GM19452 (cell line): ENCODE data around the gene KLHL41.
"Not testable (repeated sequence)": the region's sequence is repeated elsewhere in the genome, so short reads cannot be mapped to it uniquely, and the experiment has no call there.

Source experiments
- ATAC-seq: cut with Tn5 transposase; IDR thresholded peaks from one replicate; pipeline ENCODE4 v1.9.1; 2021; ENCODE audit not compliant: unreplicated experiment

KLHL41 gene

DNA sequence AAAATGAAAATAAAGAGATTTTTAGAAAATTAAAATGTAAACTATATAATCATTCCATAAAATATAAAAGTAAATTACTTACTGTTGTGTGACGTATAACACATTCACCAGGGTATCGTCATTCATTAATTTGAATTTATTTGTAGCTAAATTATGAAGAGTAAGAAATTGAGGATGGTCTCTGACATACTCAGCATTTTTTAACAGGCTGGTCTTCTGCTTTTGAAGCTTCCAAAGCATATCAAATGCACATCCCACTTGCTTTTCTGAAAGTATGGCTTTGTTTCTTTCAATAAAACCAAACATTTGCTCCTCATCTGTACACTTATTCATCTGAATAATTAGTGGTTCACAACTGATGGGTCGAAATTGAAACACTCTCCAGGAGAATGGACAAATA lies 62.1 kb downstream of the KLHL41 start:
- no peak for ATAC-seq

GRCh38 chr2:169572189-169572588 lies 62.7 kb downstream of the KLHL41 start:
- ATAC-seq: no peak

- no peak for ATAC-seq
These were observed 63.3 kb downstream of the KLHL41 start for GRCh38 chr2:169572821-169573159.

GRCh38 chr2:169573160-169573973 lies 63.9 kb downstream of the KLHL41 start, which contains the start of gene FASTKD1:
Gene FASTKD1 (minus strand): TSS chr2:169573865. CDS start chr2:169572029, 1,836 bp downstream.
- ATAC-seq: peak; percentile 97

- ATAC-seq: no peak
These were observed 64.4 kb downstream of the KLHL41 start for GRCh38 chr2:169573974-169574299.

GRCh38 chr2:169574539-169574938 lies 65.0 kb downstream of the KLHL41 start:
- ATAC-seq: not testable (repeated sequence)

DNA sequence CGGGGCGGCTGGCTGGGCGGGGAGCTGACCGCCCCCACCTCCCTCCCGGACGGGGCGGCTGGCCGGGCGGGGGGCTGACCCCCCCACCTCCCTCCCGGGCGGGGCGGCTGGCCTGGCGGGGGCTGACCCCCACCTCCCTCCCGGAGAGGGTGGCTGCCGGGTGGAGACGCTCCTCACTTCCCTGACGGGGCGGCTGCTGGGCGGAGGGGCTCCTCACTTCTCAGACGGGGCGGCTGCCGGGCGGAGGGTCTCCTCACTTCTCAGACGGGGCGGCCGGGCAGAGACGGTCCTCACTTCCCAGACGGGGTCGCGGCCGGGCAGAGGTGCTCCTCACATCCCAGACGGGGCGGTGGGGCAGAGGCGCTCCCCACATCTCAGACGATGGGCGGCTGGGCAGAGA lies 65.8 kb downstream of the KLHL41 start:
- not testable (repeated sequence) for ATAC-seq
